Heart left ventricle (tissue), 16 donors: ENCODE results near the gene PLPPR1. TPM values are rescaled to one million over a fixed set of nuclear protein-coding genes. Genes with fewer than 3 reads are reported as not detected.

ENCODE experiments used
- ATAC-seq, 4 donors: fragments of 200-7000 bp; cut with Tn5 transposase; one replicate each; pipeline ENCODE4 v1.9.1; 2020 to 2022; ENCODE audit warnings: moderate library complexity in 4 of 4, mild to moderate bottlenecking in 3 of 4, moderate number of reproducible peaks in 1 of 4
- DNase-seq, 5 donors: peaks; one replicate each; pipeline ENCODE4 v3.0.0-alpha.2; 2020
- H3K27ac ChIP-seq, 12 donors: fragments of 200-600 bp; sonication (generic) in 4 of 12; one replicate each; pipeline versions ENCODE4 v1.5.0 to v1.8.0; 2016 to 2022; ENCODE audit warnings: mild to moderate bottlenecking in 2 of 12
- H3K27me3 ChIP-seq, 9 donors: fragments of 200-600 bp; sonication (generic) in 2 of 9; one replicate each; pipeline versions ENCODE4 v1.5.1 to v1.8.0; 2016 to 2022; ENCODE audit warnings: mild to moderate bottlenecking in 3 of 9
- H3K36me3 ChIP-seq, 9 donors: fragments of 200-600 bp; sonication (generic) in 2 of 9; one replicate each; pipeline versions ENCODE4 v1.5.0 to v1.8.0; 2018 to 2022; ENCODE audit warnings: mild to moderate bottlenecking in 2 of 9
- H3K4me1 ChIP-seq, 12 donors: fragments of 200-600 bp; sonication (generic) in 4 of 12; one replicate each; pipeline versions ENCODE4 v1.5.0 to v1.8.0; 2016 to 2022; ENCODE audit warnings: mild to moderate bottlenecking in 3 of 12
- H3K4me3 ChIP-seq, 12 donors: fragments of 200-600 bp; sonication (generic) in 4 of 12; one replicate each; pipeline versions ENCODE4 v1.5.0 to v1.8.0; 2017 to 2022; ENCODE audit warnings: mild to moderate bottlenecking in 9 of 12, moderate library complexity in 4 of 12
- H3K9me3 ChIP-seq, 12 donors: fragments of 200-600 bp; sonication (generic) in 4 of 12; one replicate each; pipeline versions ENCODE4 v1.5.0 to v1.8.0; 2016 to 2022; ENCODE audit warnings: mild to moderate bottlenecking in 1 of 12
- CTCF ChIP-seq, 12 donors: fragments of 200-600 bp; sonication (generic) in 4 of 12; IDR thresholded peaks; one replicate each; pipeline versions ENCODE4 v1.5.0 to v1.8.0; 2018 to 2022; ENCODE audit warnings: antibody characterized with exemption in 12 of 12, mild to moderate bottlenecking in 5 of 12
- POLR2A ChIP-seq, 2 donors: fragments of 450-650 bp; IDR thresholded peaks; one replicate each; pipeline ENCODE4 v1.6.1; 2017; ENCODE audit warnings: antibody characterized with exemption in 2 of 2, mild to moderate bottlenecking in 2 of 2, moderate library complexity in 2 of 2
- WGBS, 4 donors: extraction: QIAGEN DNeasy Blood & Tissue Kit in 2 of 4; methylation state at CpG; one replicate each; pipeline versions ENCODE4 v1.1.5 to v1.1.7; 2013 to 2018; 5-methylcytosine and 5-hydroxymethylcytosine counted together
- intact Hi-C, 10 donors: fragments of 100-400 bp; cut with DNase I; formaldehyde crosslinking; loops; one replicate each; pipeline versions ENCODE4 v1.11.1 to v1.14.2; 2022
- polyA plus RNA-seq, 2 donors: library from polyadenylated mRNA; stranded (reverse); fragments of 200-250 nt; gene quantifications; one replicate each; pipeline ENCODE4 v1.2.3, GENCODE V29; 2013
- total RNA-seq, 9 donors: library from RNA; depleted of rRNA in 2 of 9; stranded (reverse); fragments of >200 nt in 2 of 9; fragmentation: NEBNext Ultra II Directional in 3 of 9; extraction: Animal tissue kit (Norgen Biotek cat#: 25700) in 3 of 9; gene quantifications; one replicate each; pipeline versions ENCODE4 v1.1.0 to v1.2.4, GENCODE V29; 2016 to 2023
- donor health status: ischemic (EF 13 %, LVEDD 7.1; RV severe dilation, severe dysfunction).
- donor health status: healthy with polysubstance abuse.
- donor health status: DM: no; HTN: yes; CAD: no.
- donor health status: DM: no; HTN: no; CAD: no.
- donor health status: ischemic (EF 25% LVEDD 6.9; RV normal size, moderate dysfunction).
- donor health status: ischemic (EF 25% LVEDD 5.7; RV mildly dilated, moderate dysfunction).
- donor health status: healthy.
- donor health status: DM: yes; HTN: yes; CAD: no.
- donor health status: ischemic (EF 35%, LVEDD 5.7; RV mildly dilated, moderate dysfunction).
- donor health status: nonischemic (EF 11% LVEDD 7.7; RV severe dilation, severe dysfunction).
- donor health status: DM: yes; HTN: yes; CAD: no.
- donor health status: PGD.
- donor health status: ischemic (EF 29% LVEDD 5.4; RV normal size, mild dysfunction).
- donor health status: nonischemic (EF 23%, LVEDD 6.1; RV moderate dilation, normal function).

PLPPR1 gene
- total and polyA plus RNA-seq, 11 donors: 0.33 TPM; not detected in 10

- TF ChIP-seq POLR2A (IDR thresholded peaks at IDR 0.05) (no peak), CTCF (IDR thresholded peaks at IDR 0.05) (no peak)
- Histone ChIP-seq H3K27me3 (no peaks in the 10 kb centered on the region), H3K4me3 (no peak overlapping the region), H3K36me3 (no peaks in the 10 kb centered on the region), H3K4me1 (no peaks in the 10 kb centered on the region), H3K9me3 (no peaks in the 10 kb centered on the region), H3K27ac (no peak overlapping the region)
- ATAC-seq (no peak), DNase-seq (no peak)
- intact Hi-C loops: no loop called here
- WGBS, 4 donors: 47 to 96% (median 77%) methylated on average over 2 of the region's 2 CpGs
These were observed 34.7 kb downstream of the PLPPR1 start for GRCh38 chr9:101063192-101063591.

- Histone ChIP-seq H3K27me3 (no peaks in the 10 kb centered on the region), H3K9me3 (no peaks in the 10 kb centered on the region), H3K27ac (no peak overlapping the region), H3K4me3 (no peak overlapping the region), H3K4me1 (no peaks in the 10 kb centered on the region), H3K36me3 (no peaks in the 10 kb centered on the region)
- no peak for ATAC-seq
- intact Hi-C loops: no loop called here
- TF ChIP-seq CTCF (IDR thresholded peaks at IDR 0.05): no peak
- no peak for TF ChIP-seq POLR2A (IDR thresholded peaks at IDR 0.05)
- no peak for DNase-seq
These were observed 35.7 kb downstream of the PLPPR1 start for GRCh38 chr9:101064206-101064605.

GRCh38 chr9:101065930-101066329, 37.4 kb downstream of the PLPPR1 start:
- 41 to 78% (median 70%) methylated on average over 1 of the region's 1 CpG for WGBS, 4 donors
- Histone ChIP-seq H3K9me3 (no peaks in the 10 kb centered on the region), H3K4me3 (no peak overlapping the region), H3K27ac (no peak overlapping the region), H3K27me3 (peaks cover 0 to 2% (median 0%) of the 10 kb centered on the region in 9 donors), H3K36me3 (no peaks in the 10 kb centered on the region), H3K4me1 (no peaks in the 10 kb centered on the region)
- ATAC-seq (no peak), DNase-seq (no peak)
- intact Hi-C loops: no loop called here
- TF ChIP-seq CTCF (IDR thresholded peaks at IDR 0.05) (no peak), POLR2A (IDR thresholded peaks at IDR 0.05) (no peak)

- no peak overlapping the region for H3K27ac ChIP-seq
- ATAC-seq: no peak
- no peaks in the 10 kb centered on the region for H3K4me1 ChIP-seq
- intact Hi-C loops: no loop called here
- TF ChIP-seq POLR2A (IDR thresholded peaks at IDR 0.05) (no peak), CTCF (IDR thresholded peaks at IDR 0.05) (no peak)
- H3K36me3 ChIP-seq: no peaks in the 10 kb centered on the region
- DNase-seq: no peak
- H3K9me3 ChIP-seq: no peaks in the 10 kb centered on the region
- no peak overlapping the region for H3K4me3 ChIP-seq
- H3K27me3 ChIP-seq: peaks cover 0 to 3% (median 0%) of the 10 kb centered on the region in 9 donors
- WGBS, 4 donors: 39 to 61% (median 57%) methylated on average over 1 of the region's 1 CpG
These were observed 40.2 kb downstream of the PLPPR1 start for GRCh38 chr9:101068696-101069095.
